Activated gamma-delta T cell treated with anti-CD3 and anti-CD28 coated beads, Interleukin-2, amount 50 U/mL, for 16 hours (primary cell): ENCODE results near the gene LYST.
"Not testable (repeated sequence)": the region's sequence is repeated elsewhere in the genome, so short reads cannot be mapped to it uniquely, and the experiment has no call there.

Experiments
- DNase-seq: peaks from one replicate; pipeline ENCODE4 v3.0.0-alpha.2; 2020; ENCODE audit warnings: low read depth

The LYST gene

GRCh38 chr1:235857756-235858155 lies 8.9 kb downstream of the LYST start:
- DNase-seq, result no peak

- no peak for DNase-seq
These were observed 10.8 kb downstream of the LYST start for GRCh38 chr1:235855811-235856429.

GRCh38 chr1:235854347-235854746 lies 12.4 kb downstream of the LYST start:
- DNase-seq, result no peak

GRCh38 chr1:235853653-235854052 lies 13.1 kb downstream of the LYST start:
- DNase-seq, result no peak

GRCh38 chr1:235852887-235853286 lies 13.8 kb downstream of the LYST start:
- DNase-seq, result no peak

GRCh38 chr1:235851939-235852338 lies 14.8 kb downstream of the LYST start:
- DNase-seq, result no peak

- not testable (repeated sequence) for DNase-seq
These were observed 18.5 kb downstream of the LYST start for GRCh38 chr1:235848251-235848650.

- DNase-seq, result not testable (repeated sequence)
These were observed 21.0 kb downstream of the LYST start for GRCh38 chr1:235845656-235846107.

- DNase-seq, result no peak
These were observed 21.9 kb downstream of the LYST start for GRCh38 chr1:235844776-235845175.

- no peak for DNase-seq
These were observed 23.2 kb downstream of the LYST start for GRCh38 chr1:235843461-235843961.

GRCh38 chr1:235841938-235842545 lies 24.7 kb downstream of the LYST start:
- DNase-seq, result no peak

GRCh38 chr1:235838021-235838420 lies 28.7 kb downstream of the LYST start:
- no peak for DNase-seq

- no peak for DNase-seq
These were observed 31.5 kb downstream of the LYST start for GRCh38 chr1:235835226-235835625.

- no peak for DNase-seq
These were observed 32.1 kb downstream of the LYST start for GRCh38 chr1:235834620-235835019.

- DNase-seq, result no peak
These were observed 34.7 kb downstream of the LYST start for GRCh38 chr1:235832011-235832410.

- no peak for DNase-seq
These were observed 35.6 kb downstream of the LYST start for GRCh38 chr1:235831148-235831547.

GRCh38 chr1:235826102-235826854 lies 40.4 kb downstream of the LYST start:
- no peak for DNase-seq

GRCh38 chr1:235825229-235825628 lies 41.5 kb downstream of the LYST start:
- DNase-seq, result no peak

GRCh38 chr1:235823684-235824083 lies 43.0 kb downstream of the LYST start:
- DNase-seq, result no peak

GRCh38 chr1:235822685-235823084 lies 44.0 kb downstream of the LYST start:
- DNase-seq, result no peak

GRCh38 chr1:235821361-235821981 lies 45.2 kb downstream of the LYST start:
- no peak for DNase-seq

- no peak for DNase-seq
These were observed 46.6 kb downstream of the LYST start for GRCh38 chr1:235820061-235820460.
